ENCODE measurements around the gene NXNL2.

The NXNL2 gene

DNA sequence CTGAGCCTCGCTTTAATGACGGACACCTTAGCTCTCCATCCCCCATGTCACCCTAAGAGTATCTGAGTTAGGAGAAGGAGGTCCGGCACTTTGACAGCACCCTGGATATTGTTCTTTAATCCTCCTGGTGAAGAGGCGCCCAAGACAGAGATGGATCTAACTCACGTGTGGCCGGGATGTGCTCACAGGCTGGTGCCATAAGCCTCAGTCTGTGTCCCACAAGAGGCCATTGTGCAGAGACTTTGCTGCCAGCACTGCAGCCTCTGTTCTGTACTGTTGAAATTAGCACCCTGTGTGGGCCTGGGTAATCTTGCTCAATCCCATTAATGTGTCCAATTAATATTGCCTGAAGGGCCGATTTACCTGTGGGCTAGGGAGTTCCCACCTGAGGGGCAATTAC lies 37.7 kb downstream of the NXNL2 start:
- H3K36me3 ChIP-seq (replicated peaks; ENCODE audit: low read depth, low read length), result no peaks in the 10 kb centered on the region
- H3K9ac ChIP-seq (ENCODE audit: low read length), result no peak overlapping the region
- H3K79me2 ChIP-seq (ENCODE audit: low read length), result no peaks in the 10 kb centered on the region
- no peak overlapping the region for H3K4me2 ChIP-seq (ENCODE audit: low read length)
- H3K4me1 ChIP-seq (ENCODE audit: low read length), result peaks cover 8% of the 10 kb centered on the region
- H4K20me1 ChIP-seq (ENCODE audit: insufficient read depth, low read length), result no peaks in the 10 kb centered on the region
- H3K27me3 ChIP-seq (ENCODE audit: low read depth, low read length), result no peaks in the 10 kb centered on the region
- TF ChIP-seq EZH2phosphoT487 (IDR thresholded peaks at IDR 0.05; ENCODE audit: low read depth), result no peak
- TF ChIP-seq, protein P1, sequence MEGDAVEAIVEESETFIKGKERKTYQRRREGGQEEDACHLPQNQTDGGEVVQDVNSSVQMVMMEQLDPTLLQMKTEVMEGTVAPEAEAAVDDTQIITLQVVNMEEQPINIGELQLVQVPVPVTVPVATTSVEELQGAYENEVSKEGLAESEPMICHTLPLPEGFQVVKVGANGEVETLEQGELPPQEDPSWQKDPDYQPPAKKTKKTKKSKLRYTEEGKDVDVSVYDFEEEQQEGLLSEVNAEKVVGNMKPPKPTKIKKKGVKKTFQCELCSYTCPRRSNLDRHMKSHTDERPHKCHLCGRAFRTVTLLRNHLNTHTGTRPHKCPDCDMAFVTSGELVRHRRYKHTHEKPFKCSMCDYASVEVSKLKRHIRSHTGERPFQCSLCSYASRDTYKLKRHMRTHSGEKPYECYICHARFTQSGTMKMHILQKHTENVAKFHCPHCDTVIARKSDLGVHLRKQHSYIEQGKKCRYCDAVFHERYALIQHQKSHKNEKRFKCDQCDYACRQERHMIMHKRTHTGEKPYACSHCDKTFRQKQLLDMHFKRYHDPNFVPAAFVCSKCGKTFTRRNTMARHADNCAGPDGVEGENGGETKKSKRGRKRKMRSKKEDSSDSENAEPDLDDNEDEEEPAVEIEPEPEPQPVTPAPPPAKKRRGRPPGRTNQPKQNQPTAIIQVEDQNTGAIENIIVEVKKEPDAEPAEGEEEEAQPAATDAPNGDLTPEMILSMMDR (IDR thresholded peaks at IDR 0.05; ENCODE audit: low read depth, low read length), result no peak
- no peaks in the 10 kb centered on the region for H3K9me3 ChIP-seq (ENCODE audit: insufficient read depth, low read length)
- H3K4me3 ChIP-seq (ENCODE audit: low read length), result no peak overlapping the region
- no peak overlapping the region for H2AFZ ChIP-seq (ENCODE audit: low read depth, low read length)
- no peak overlapping the region for H3K27ac ChIP-seq (ENCODE audit: low read length)

DNA sequence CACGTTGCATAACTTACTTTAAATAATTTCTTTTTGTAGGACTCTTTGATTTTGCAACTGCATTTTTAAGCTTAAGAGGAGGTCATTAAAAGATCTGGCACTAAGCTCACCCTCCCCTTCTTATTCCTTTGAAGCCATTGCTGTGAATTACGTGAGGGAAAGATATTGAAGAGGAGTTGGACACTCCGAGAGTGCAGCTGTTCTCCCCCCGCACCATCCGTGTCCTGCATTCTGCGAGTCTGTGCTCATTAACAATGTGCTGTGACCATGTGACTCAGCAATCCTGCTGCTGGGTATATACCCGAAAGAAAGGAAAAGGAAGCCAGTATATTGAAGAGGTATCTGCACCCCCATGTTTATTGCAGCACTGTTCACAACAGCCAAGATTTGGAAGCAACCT lies 40.0 kb downstream of the NXNL2 start:
- no peaks in the 10 kb centered on the region for H4K20me1 ChIP-seq (ENCODE audit: insufficient read depth, low read length)
- no peaks in the 10 kb centered on the region for H3K9me3 ChIP-seq (ENCODE audit: insufficient read depth, low read length)
- no peak overlapping the region for H3K4me3 ChIP-seq (ENCODE audit: low read length)
- 0 out of 2 replicates have a peak, but pooled peaks cover 5% of the 10 kb centered on the region for H3K4me1 ChIP-seq (ENCODE audit: low read length)
- no peak overlapping the region for H3K27ac ChIP-seq (ENCODE audit: low read length)
- no peak overlapping the region for H3K4me2 ChIP-seq (ENCODE audit: low read length)
- TF ChIP-seq EZH2phosphoT487 (IDR thresholded peaks at IDR 0.05; ENCODE audit: low read depth), result no peak
- TF ChIP-seq, protein P1 (IDR thresholded peaks at IDR 0.05; ENCODE audit: low read depth, low read length), result no peak
- no peaks in the 10 kb centered on the region for H3K27me3 ChIP-seq (ENCODE audit: low read depth, low read length)
- H2AFZ ChIP-seq (ENCODE audit: low read depth, low read length), result no peak overlapping the region
- no peaks in the 10 kb centered on the region for H3K36me3 ChIP-seq (replicated peaks; ENCODE audit: low read depth, low read length)
- no peak overlapping the region for H3K9ac ChIP-seq (ENCODE audit: low read length)
- H3K79me2 ChIP-seq (ENCODE audit: low read length), result no peaks in the 10 kb centered on the region

DNA sequence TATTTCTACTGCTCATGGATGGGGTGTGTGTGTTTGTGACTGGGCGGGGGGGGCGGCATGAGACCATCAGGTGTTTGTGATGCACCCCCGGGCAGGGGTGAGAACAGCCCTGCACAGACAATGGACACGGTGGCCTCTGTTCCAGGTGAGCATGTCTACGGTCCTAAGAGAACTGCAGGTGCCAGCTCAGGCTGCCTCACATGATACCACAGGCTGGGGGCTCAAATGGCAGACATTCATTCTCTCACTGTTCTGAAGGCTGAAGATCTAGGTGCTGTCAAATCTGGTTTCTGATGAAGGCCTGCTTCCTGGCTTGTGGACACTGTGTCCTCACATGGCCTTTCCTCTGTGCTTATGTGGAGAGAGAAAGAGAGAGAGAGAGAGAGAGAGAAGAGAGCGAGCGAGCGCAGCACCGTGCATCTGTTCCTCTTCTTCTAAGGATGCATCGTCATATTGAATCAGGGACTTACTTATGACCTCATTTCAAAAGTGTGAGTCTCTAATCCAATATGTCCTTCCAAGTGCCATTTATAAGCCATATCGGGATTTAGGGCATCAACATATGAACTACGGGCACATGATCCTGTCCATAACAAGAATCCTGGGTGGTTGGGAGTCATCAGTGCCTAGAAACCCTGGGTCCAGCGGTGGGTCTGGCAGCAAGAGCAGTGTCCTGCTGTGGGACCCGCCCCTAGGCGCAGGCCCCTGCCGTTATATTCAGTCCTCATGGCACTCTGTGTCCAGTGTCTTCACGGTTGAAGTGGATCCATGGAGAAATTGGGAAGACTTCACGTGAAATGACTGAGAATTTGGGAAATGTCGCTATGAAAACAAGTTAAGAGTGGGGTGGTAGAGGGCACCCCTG lies 42.5 kb downstream of the NXNL2 start:
- Histone ChIP-seq H3K9me3 (ENCODE audit: insufficient read depth, low read length) (no peaks in the 10 kb centered on the region), H3K27ac (ENCODE audit: low read length) (no peak overlapping the region), H3K4me2 (ENCODE audit: low read length) (peak overlapping the region; percentile 7; the same call in 1 of the 2 replicates), H4K20me1 (ENCODE audit: insufficient read depth, low read length) (no peaks in the 10 kb centered on the region), H3K4me1 (ENCODE audit: low read length) (0 out of 2 replicates have a peak, but pooled peaks cover 5% of the 10 kb centered on the region), H2AFZ (ENCODE audit: low read depth, low read length) (no peak overlapping the region), H3K36me3 (replicated peaks; ENCODE audit: low read depth, low read length) (no peaks in the 10 kb centered on the region), H3K9ac (ENCODE audit: low read length) (no peak overlapping the region), H3K4me3 (ENCODE audit: low read length) (no peak overlapping the region), H3K79me2 (ENCODE audit: low read length) (no peaks in the 10 kb centered on the region), H3K27me3 (ENCODE audit: low read depth, low read length) (no peaks in the 10 kb centered on the region)
- no peak for TF ChIP-seq EZH2phosphoT487 (IDR thresholded peaks at IDR 0.05; ENCODE audit: low read depth)
- TF ChIP-seq, protein P1 (IDR thresholded peaks at IDR 0.05; ENCODE audit: low read depth, low read length), result no peak

DNA sequence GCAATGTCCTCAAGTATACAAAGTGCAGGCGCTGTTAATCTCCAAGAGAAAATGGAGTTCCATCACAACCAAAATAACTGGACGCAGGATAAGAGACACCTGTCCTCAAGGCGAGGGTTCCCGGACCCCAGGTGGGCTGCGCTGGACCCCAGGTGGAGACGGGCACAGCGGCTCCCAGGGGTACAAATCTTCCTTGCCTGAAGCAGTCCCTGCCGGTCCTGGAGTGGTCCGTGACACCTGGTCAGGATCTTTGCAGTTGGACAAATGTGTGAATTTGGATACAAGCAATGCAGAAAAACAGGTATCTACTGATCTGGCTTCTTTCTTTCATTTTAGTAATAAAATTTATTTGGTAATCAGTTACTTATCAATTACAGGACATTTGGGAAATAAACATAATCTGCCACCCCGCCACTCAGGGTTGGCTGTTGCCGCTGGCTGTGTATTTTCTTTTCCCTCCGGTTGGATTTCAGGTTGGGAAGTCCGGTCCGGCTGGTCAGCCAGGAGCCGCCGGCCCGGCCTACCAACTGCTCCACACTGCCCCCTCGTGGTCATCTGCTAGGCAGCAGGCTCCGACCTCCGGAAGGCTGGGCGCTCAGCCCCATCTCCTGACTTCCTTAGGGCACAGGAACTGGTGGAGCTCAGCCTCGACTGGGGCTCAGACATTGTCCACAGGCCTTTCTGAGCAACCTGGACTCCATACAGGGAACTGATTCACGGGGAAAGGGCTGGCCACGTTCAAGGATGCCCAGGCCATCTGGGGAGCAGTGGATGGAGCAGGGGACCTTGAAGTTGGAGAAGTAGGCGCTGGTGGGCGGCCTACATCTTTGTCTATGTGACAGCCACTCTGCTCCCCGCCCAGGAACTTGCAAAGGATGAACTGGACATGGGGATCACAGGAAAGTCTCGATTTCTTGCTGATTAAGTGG lies 43.4 kb downstream of the NXNL2 start:
- peak overlapping the region; percentile 97 for H2AFZ ChIP-seq (ENCODE audit: low read depth, low read length)
- 0 out of 2 replicates have a peak, but pooled peaks cover 5% of the 10 kb centered on the region for H3K4me1 ChIP-seq (ENCODE audit: low read length)
- no peaks in the 10 kb centered on the region for H4K20me1 ChIP-seq (ENCODE audit: insufficient read depth, low read length)
- H3K79me2 ChIP-seq (ENCODE audit: low read length), result no peaks in the 10 kb centered on the region
- H3K9me3 ChIP-seq (ENCODE audit: insufficient read depth, low read length), result no peaks in the 10 kb centered on the region
- H3K27ac ChIP-seq (ENCODE audit: low read length), result no peak overlapping the region
- no peaks in the 10 kb centered on the region for H3K27me3 ChIP-seq (ENCODE audit: low read depth, low read length)
- H3K36me3 ChIP-seq (replicated peaks; ENCODE audit: low read depth, low read length), result no peaks in the 10 kb centered on the region
- H3K9ac ChIP-seq (ENCODE audit: low read length), result no peak overlapping the region
- peak overlapping the region; percentile 83 for H3K4me2 ChIP-seq (ENCODE audit: low read length)
- no peak for TF ChIP-seq EZH2phosphoT487 (IDR thresholded peaks at IDR 0.05; ENCODE audit: low read depth)
- TF ChIP-seq, protein P1 (IDR thresholded peaks at IDR 0.05; ENCODE audit: low read depth, low read length), result peak; percentile 95
- H3K4me3 ChIP-seq (ENCODE audit: low read length), result peak overlapping the region; percentile 57
